ENCODE data around the gene MRPL45.
"Not testable (repeated sequence)": the region's sequence is repeated elsewhere in the genome, so short reads cannot be mapped to it uniquely, and the experiment has no call there.

DNA sequence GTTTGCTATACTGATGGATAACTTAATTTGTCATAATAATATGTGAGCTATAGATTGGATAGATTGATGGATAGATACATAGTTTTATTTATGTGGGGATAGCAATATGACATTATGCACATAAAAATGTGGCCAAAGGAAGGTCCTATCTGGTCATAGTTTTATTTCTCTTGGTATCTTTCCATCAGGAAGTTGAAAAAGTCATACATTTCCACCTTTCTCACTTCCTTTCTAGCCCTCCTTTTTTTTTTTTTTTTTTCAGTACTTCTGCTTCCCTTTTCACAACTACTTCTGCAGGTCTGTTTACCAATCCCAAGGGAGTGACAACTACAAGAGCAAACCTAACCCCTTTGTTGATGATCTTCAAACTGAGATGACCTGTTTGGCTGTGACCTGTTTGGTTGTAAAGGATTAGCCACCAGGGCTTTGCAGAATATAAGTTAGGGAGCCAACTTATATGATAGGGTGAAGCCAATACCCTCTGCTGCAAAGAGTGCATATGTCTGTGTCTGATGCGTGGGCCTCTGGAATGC lies 30.9 kb upstream of the MRPL45 start:
- not testable (repeated sequence) for TF ChIP-seq POLR2AphosphoS5 (IDR thresholded peaks at IDR 0.05; ENCODE audit: low read depth); EZH2phosphoT487 (IDR thresholded peaks at IDR 0.05; ENCODE audit: unreplicated experiment); ETS1 (IDR thresholded peaks at IDR 0.05); CREB1 (CRISPR knock-in tag; IDR thresholded peaks at IDR 0.05; ENCODE audit: low read depth); JUNB (IDR thresholded peaks at IDR 0.05; ENCODE audit: unreplicated experiment); EZH2 (IDR thresholded peaks at IDR 0.05; ENCODE audit: low read depth, unreplicated experiment)
- TF ChIP-seq, protein P1, sequence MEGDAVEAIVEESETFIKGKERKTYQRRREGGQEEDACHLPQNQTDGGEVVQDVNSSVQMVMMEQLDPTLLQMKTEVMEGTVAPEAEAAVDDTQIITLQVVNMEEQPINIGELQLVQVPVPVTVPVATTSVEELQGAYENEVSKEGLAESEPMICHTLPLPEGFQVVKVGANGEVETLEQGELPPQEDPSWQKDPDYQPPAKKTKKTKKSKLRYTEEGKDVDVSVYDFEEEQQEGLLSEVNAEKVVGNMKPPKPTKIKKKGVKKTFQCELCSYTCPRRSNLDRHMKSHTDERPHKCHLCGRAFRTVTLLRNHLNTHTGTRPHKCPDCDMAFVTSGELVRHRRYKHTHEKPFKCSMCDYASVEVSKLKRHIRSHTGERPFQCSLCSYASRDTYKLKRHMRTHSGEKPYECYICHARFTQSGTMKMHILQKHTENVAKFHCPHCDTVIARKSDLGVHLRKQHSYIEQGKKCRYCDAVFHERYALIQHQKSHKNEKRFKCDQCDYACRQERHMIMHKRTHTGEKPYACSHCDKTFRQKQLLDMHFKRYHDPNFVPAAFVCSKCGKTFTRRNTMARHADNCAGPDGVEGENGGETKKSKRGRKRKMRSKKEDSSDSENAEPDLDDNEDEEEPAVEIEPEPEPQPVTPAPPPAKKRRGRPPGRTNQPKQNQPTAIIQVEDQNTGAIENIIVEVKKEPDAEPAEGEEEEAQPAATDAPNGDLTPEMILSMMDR (conservative IDR thresholded peaks at IDR 0.05; ENCODE audit: low read depth in 2 of 2), result not testable (repeated sequence)

All from GM23338 (cell line).